Sigmoid colon (tissue), 7 donors: ENCODE results near the gene CASP7. TPM values are rescaled to one million over a fixed set of nuclear protein-coding genes. Genes with fewer than 3 reads are reported as not detected.
"Not testable (repeated sequence)": the region's sequence is repeated elsewhere in the genome, so short reads cannot be mapped to it uniquely, and the experiment has no call there.

Experiments
- DNase-seq: peaks from one replicate; pipeline ENCODE4 v3.0.0-alpha.2; 2019
- H3K27ac ChIP-seq, 4 donors: fragments of 200-600 bp; sonication (generic); one replicate each; pipeline ENCODE4 v1.5.1; 2016 to 2019; ENCODE audit warnings: mild to moderate bottlenecking in 1 of 4
- H3K27me3 ChIP-seq, 3 donors: fragments of 200-600 bp; sonication (generic); one replicate each; pipeline ENCODE4 v1.5.1; 2019; ENCODE audit warnings: mild to moderate bottlenecking in 1 of 3
- H3K36me3 ChIP-seq, 4 donors: fragments of 200-600 bp; sonication (generic); one replicate each; pipeline ENCODE4 v1.5.1; 2016 to 2019
- H3K4me1 ChIP-seq, 4 donors: fragments of 200-600 bp; sonication (generic); one replicate each; pipeline ENCODE4 v1.5.1; 2017 to 2019
- H3K4me3 ChIP-seq, 4 donors: fragments of 200-600 bp; sonication (generic); one replicate each; pipeline ENCODE4 v1.5.1; 2017 to 2019; ENCODE audit warnings: mild to moderate bottlenecking in 2 of 4, moderate library complexity in 1 of 4
- H3K9me3 ChIP-seq, 4 donors: fragments of 200-600 bp in 3 of 4; sonication (generic) in 3 of 4; one replicate each; pipeline versions ENCODE4 v1.5.1 to v1.6.1; 2013 to 2019
- CTCF ChIP-seq, 4 experiments: fragments of 450-650 bp in 3 of 4; fragments of 200-600 bp in 1 of 4; IDR thresholded peaks; one replicate each; pipeline ENCODE4 v1.5.1; 2016 to 2019; ENCODE audit warnings: antibody characterized with exemption in 4 of 4, mild to moderate bottlenecking in 3 of 4, moderate library complexity in 2 of 4
- EP300 ChIP-seq, 4 donors: sonication (generic); formaldehyde crosslinking; IDR thresholded peaks; one replicate each; pipeline ENCODE4 v1.6.1; 2017; ENCODE audit warnings: antibody characterized with exemption in 4 of 4
- POLR2A ChIP-seq, 2 donors: fragments of 450-650 bp; IDR thresholded peaks; one replicate each; pipeline ENCODE4 v1.6.1; 2016; ENCODE audit warnings: antibody characterized with exemption in 2 of 2, mild to moderate bottlenecking in 2 of 2, moderate library complexity in 2 of 2
- POLR2AphosphoS5 ChIP-seq, 4 donors: sonication (generic); formaldehyde crosslinking; IDR thresholded peaks; one replicate each; pipeline ENCODE4 v1.6.1; 2017; ENCODE audit warnings: antibody characterized with exemption in 4 of 4
- WGBS, 2 donors: extraction: QIAGEN DNeasy Blood & Tissue Kit; methylation state at CpG; one replicate each; pipeline ENCODE4 v1.1.7; 2013; 5-methylcytosine and 5-hydroxymethylcytosine counted together
- intact Hi-C: fragments of 100-400 bp; cut with DNase I; formaldehyde crosslinking; loops from one replicate; pipeline ENCODE4 v1.15.1; 2023
- polyA plus RNA-seq, 3 donors: library from polyadenylated mRNA; stranded (reverse); fragments of 200-250 nt; gene quantifications; one replicate each; pipeline ENCODE4 v1.2.3, GENCODE V29; 2013
- total RNA-seq, 4 donors: library from RNA; depleted of rRNA; stranded (reverse); fragments of >200 nt; gene quantifications; one replicate each; pipeline ENCODE4 v1.1.0, GENCODE V29; 2016
- donor health status: healthy with polysubstance abuse.
- donor health status: Bipolar disorder and iron deficiency.
- donor health status: healthy.

The CASP7 gene
- total and polyA plus RNA-seq, 7 donors: 11.4 to 338 (median 17.8) TPM

- Histone ChIP-seq H3K36me3 (no peaks in the 10 kb centered on the region), H3K4me3 (no peak overlapping the region), H3K9me3 (no peaks in the 10 kb centered on the region), H3K27ac (no peak overlapping the region), H3K27me3 (no peaks in the 10 kb centered on the region), H3K4me1 (peaks cover 0 to 10% (median 4%) of the 10 kb centered on the region in 4 donors)
- intact Hi-C loops: no loop called here
- 16 to 17% methylated on average over 1 of the region's 1 CpG for WGBS, 2 donors
- TF ChIP-seq EP300 (IDR thresholded peaks at IDR 0.05) (no peak), CTCF (IDR thresholded peaks at IDR 0.05) (no peak), POLR2AphosphoS5 (IDR thresholded peaks at IDR 0.05) (no peak), POLR2A (IDR thresholded peaks at IDR 0.05) (no peak)
- DNase-seq: no peak
Observed at GRCh38 chr10:113762083-113762482, 82.4 kb downstream of the CASP7 start.

- H3K27ac ChIP-seq: peak overlapping the region in 1 of 4 donors; percentile 38
- H3K4me3 ChIP-seq: no peak overlapping the region
- WGBS, 2 donors: 21 to 52% methylated on average over 1 of the region's 1 CpG
- peaks cover 0 to 10% (median 4%) of the 10 kb centered on the region in 4 donors for H3K4me1 ChIP-seq
- no peaks in the 10 kb centered on the region for H3K27me3 ChIP-seq
- no peak for DNase-seq
- no peaks in the 10 kb centered on the region for H3K36me3 ChIP-seq
- H3K9me3 ChIP-seq: no peaks in the 10 kb centered on the region
- TF ChIP-seq CTCF (IDR thresholded peaks at IDR 0.05): no peak
- no peak for TF ChIP-seq EP300 (IDR thresholded peaks at IDR 0.05)
- no peak for TF ChIP-seq POLR2AphosphoS5 (IDR thresholded peaks at IDR 0.05)
- TF ChIP-seq POLR2A (IDR thresholded peaks at IDR 0.05): no peak
- intact Hi-C loops: no loop called here
Observed at GRCh38 chr10:113764582-113764981, 84.9 kb downstream of the CASP7 start.

GRCh38 chr10:113765910-113766309, 86.2 kb downstream of the CASP7 start:
- Histone ChIP-seq H3K27me3 (no peaks in the 10 kb centered on the region), H3K36me3 (no peaks in the 10 kb centered on the region), H3K4me1 (peaks cover 0 to 10% (median 4%) of the 10 kb centered on the region in 4 donors), H3K27ac (no peak overlapping the region), H3K9me3 (no peaks in the 10 kb centered on the region), H3K4me3 (no peak overlapping the region)
- intact Hi-C loops: no loop called here
- TF ChIP-seq CTCF (IDR thresholded peaks at IDR 0.05): no peak
- TF ChIP-seq EP300 (IDR thresholded peaks at IDR 0.05): no peak
- DNase-seq: no peak
- WGBS, 2 donors: 18 to 68% methylated on average over 3 of the region's 3 CpGs

- peaks cover 0 to 10% (median 4%) of the 10 kb centered on the region in 4 donors for H3K4me1 ChIP-seq
- H3K27me3 ChIP-seq: no peaks in the 10 kb centered on the region
- intact Hi-C loops: no loop called here
- H3K9me3 ChIP-seq: no peaks in the 10 kb centered on the region
- H3K36me3 ChIP-seq: no peaks in the 10 kb centered on the region
- TF ChIP-seq POLR2A (IDR thresholded peaks at IDR 0.05) (no peak), EP300 (IDR thresholded peaks at IDR 0.05) (no peak), CTCF (IDR thresholded peaks at IDR 0.05) (no peak), POLR2AphosphoS5 (IDR thresholded peaks at IDR 0.05) (no peak)
- 55 to 69% methylated on average over 2 of the region's 2 CpGs for WGBS, 2 donors
- H3K27ac ChIP-seq: no peak overlapping the region
- H3K4me3 ChIP-seq: no peak overlapping the region
- DNase-seq: no peak
Observed at GRCh38 chr10:113767222-113767621, 87.5 kb downstream of the CASP7 start.

GRCh38 chr10:113770346-113770745, 90.6 kb downstream of the CASP7 start:
- H3K9me3 ChIP-seq: no peaks in the 10 kb centered on the region
- H3K27ac ChIP-seq: no peak overlapping the region
- no peak for TF ChIP-seq CTCF (IDR thresholded peaks at IDR 0.05)
- no peak for TF ChIP-seq POLR2A (IDR thresholded peaks at IDR 0.05)
- no peak for TF ChIP-seq POLR2AphosphoS5 (IDR thresholded peaks at IDR 0.05)
- no peak for TF ChIP-seq EP300 (IDR thresholded peaks at IDR 0.05)
- DNase-seq: no peak
- intact Hi-C loops: no loop called here
- WGBS, 2 donors: 92 to 93% methylated on average over 4 of the region's 4 CpGs
- H3K4me1 ChIP-seq: peaks cover 0 to 4% (median 0%) of the 10 kb centered on the region in 4 donors
- no peaks in the 10 kb centered on the region for H3K27me3 ChIP-seq
- H3K36me3 ChIP-seq: no peaks in the 10 kb centered on the region
- no peak overlapping the region for H3K4me3 ChIP-seq

- H3K27me3 ChIP-seq, intact Hi-C loops, H3K4me1 ChIP-seq, H3K9me3 ChIP-seq, H3K4me3 ChIP-seq, H3K27ac ChIP-seq, H3K36me3 ChIP-seq, DNase-seq: not testable (repeated sequence)
- 93 to 95% methylated on average over 3 of the region's 3 CpGs for WGBS, 2 donors
Observed at GRCh38 chr10:113771131-113771530, 91.4 kb downstream of the CASP7 start.
